Mucosa of rectum (tissue), 2 donors: ENCODE measurements around the gene PKMYT1.

Experiments used
- H3K27ac ChIP-seq, 2 donors: one replicate each; pipeline ENCODE4 v1.7.0; 2013; ENCODE audit warnings: inconsistent platforms in 2 of 2, low read depth in 2 of 2, low read length in 2 of 2
- H3K27me3 ChIP-seq, 2 donors: one replicate each; pipeline ENCODE4 v1.7.0; 2013; ENCODE audit warnings: low read length in 2 of 2; ENCODE audit not compliant: control insufficient read depth in 2 of 2, insufficient read depth in 2 of 2
- H3K36me3 ChIP-seq, 2 donors: one replicate each; pipeline ENCODE4 v1.7.0; 2013; ENCODE audit warnings: low read length in 2 of 2; ENCODE audit not compliant: control insufficient read depth in 2 of 2, insufficient read depth in 2 of 2
- H3K4me1 ChIP-seq, 2 donors: one replicate each; pipeline ENCODE4 v1.7.0; 2013; ENCODE audit warnings: low read length in 2 of 2, mild to moderate bottlenecking in 1 of 2; ENCODE audit not compliant: control insufficient read depth in 2 of 2, insufficient read depth in 2 of 2
- H3K4me3 ChIP-seq, 2 donors: one replicate each; pipeline ENCODE4 v1.7.0; 2013; ENCODE audit warnings: low read length in 2 of 2
- H3K9ac ChIP-seq, 2 donors: one replicate each; pipeline ENCODE4 v1.7.0; 2013; ENCODE audit warnings: low read length in 2 of 2, low read depth in 1 of 2, mild to moderate bottlenecking in 1 of 2
- H3K9me3 ChIP-seq, 2 donors: one replicate each; pipeline ENCODE4 v1.7.0; 2013; ENCODE audit warnings: low read length in 2 of 2; ENCODE audit not compliant: control insufficient read depth in 2 of 2
- donor health status: healthy.
- donor health status: Normal muscosa, but diverticular disease.

PKMYT1 gene

GRCh38 chr16:3017794-3018506 is 37.7 kb upstream of the PKMYT1 start, which contains the start of gene CLDN6:
CLDN6 (minus strand) TSS chr16:3018183; CDS start chr16:3016021, 2,162 bp downstream.
- H3K27me3 ChIP-seq, result peaks cover 0 to 5% of the 10 kb centered on the region in 2 donors
- H3K36me3 ChIP-seq, result no peaks in the 10 kb centered on the region
- no peak within 1 kb of the TSS for H3K4me3 ChIP-seq
- no peaks in the 10 kb centered on the region for H3K9me3 ChIP-seq
- no peak within 1 kb of the TSS for H3K27ac ChIP-seq
- peaks cover 29 to 31% of the 10 kb centered on the region in 2 donors for H3K4me1 ChIP-seq
- H3K9ac ChIP-seq, result peak within 1 kb of the TSS in 1 of 2 donors; percentile 20

GRCh38 chr16:3017344-3017743 is 37.1 kb upstream of the PKMYT1 start:
- Histone ChIP-seq H3K4me1 (peaks cover 23 to 28% of the 10 kb centered on the region in 2 donors), H3K27ac (no peak overlapping the region), H3K36me3 (no peaks in the 10 kb centered on the region), H3K9me3 (no peaks in the 10 kb centered on the region), H3K27me3 (peaks cover 0 to 5% of the 10 kb centered on the region in 2 donors), H3K9ac (no peak overlapping the region), H3K4me3 (no peak overlapping the region)

- H3K27me3 ChIP-seq, result peaks cover 5% of the 10 kb centered on the region in 2 donors
- H3K27ac ChIP-seq, result no peak overlapping the region
- no peaks in the 10 kb centered on the region for H3K36me3 ChIP-seq
- H3K4me3 ChIP-seq, result no peak overlapping the region
- H3K4me1 ChIP-seq, result peaks cover 18 to 19% of the 10 kb centered on the region in 2 donors
- H3K9ac ChIP-seq, result no peak overlapping the region
- no peaks in the 10 kb centered on the region for H3K9me3 ChIP-seq
Measured at GRCh38 chr16:3015865-3016521, 35.7 kb upstream of the PKMYT1 start.

DNA sequence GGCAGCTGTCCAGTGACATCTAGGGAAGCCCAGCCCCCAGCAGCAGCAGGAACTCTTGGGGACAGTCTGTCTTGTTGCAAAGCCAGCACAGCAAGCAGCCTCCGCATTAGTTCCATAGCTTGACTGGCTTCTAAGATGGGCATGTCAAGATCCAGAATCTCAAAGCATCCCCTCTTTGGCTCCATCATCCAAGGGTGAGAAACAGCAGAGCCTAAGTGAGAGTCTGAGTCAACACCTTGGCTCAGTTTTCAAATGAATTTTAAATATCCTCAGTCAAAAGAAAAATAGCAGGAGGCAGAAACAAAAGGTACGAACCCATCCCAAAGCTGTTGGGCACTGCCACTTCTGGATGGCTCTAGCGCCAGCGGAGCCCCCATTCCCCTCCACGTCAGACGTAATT is 34.7 kb upstream of the PKMYT1 start:
- Histone ChIP-seq H3K9ac (no peak overlapping the region), H3K36me3 (no peaks in the 10 kb centered on the region), H3K4me3 (no peak overlapping the region), H3K4me1 (peaks cover 14 to 15% of the 10 kb centered on the region in 2 donors), H3K27ac (no peak overlapping the region), H3K27me3 (peaks cover 5 to 7% of the 10 kb centered on the region in 2 donors), H3K9me3 (no peaks in the 10 kb centered on the region)

GRCh38 chr16:3013998-3014690 is 33.9 kb upstream of the PKMYT1 start:
- H3K27me3 ChIP-seq, result peaks cover 5 to 7% of the 10 kb centered on the region in 2 donors
- H3K36me3 ChIP-seq, result no peaks in the 10 kb centered on the region
- no peaks in the 10 kb centered on the region for H3K9me3 ChIP-seq
- H3K27ac ChIP-seq, result no peak overlapping the region
- no peak overlapping the region for H3K9ac ChIP-seq
- peaks cover 11 to 13% of the 10 kb centered on the region in 2 donors for H3K4me1 ChIP-seq
- H3K4me3 ChIP-seq, result no peak overlapping the region

GRCh38 chr16:3013491-3013951 is 33.3 kb upstream of the PKMYT1 start:
- H3K9ac ChIP-seq, result no peak overlapping the region
- H3K36me3 ChIP-seq, result no peaks in the 10 kb centered on the region
- no peak overlapping the region for H3K4me3 ChIP-seq
- no peak overlapping the region for H3K27ac ChIP-seq
- no peaks in the 10 kb centered on the region for H3K9me3 ChIP-seq
- H3K27me3 ChIP-seq, result peaks cover 4 to 7% of the 10 kb centered on the region in 2 donors
- peaks cover 14 to 17% of the 10 kb centered on the region in 2 donors for H3K4me1 ChIP-seq

DNA sequence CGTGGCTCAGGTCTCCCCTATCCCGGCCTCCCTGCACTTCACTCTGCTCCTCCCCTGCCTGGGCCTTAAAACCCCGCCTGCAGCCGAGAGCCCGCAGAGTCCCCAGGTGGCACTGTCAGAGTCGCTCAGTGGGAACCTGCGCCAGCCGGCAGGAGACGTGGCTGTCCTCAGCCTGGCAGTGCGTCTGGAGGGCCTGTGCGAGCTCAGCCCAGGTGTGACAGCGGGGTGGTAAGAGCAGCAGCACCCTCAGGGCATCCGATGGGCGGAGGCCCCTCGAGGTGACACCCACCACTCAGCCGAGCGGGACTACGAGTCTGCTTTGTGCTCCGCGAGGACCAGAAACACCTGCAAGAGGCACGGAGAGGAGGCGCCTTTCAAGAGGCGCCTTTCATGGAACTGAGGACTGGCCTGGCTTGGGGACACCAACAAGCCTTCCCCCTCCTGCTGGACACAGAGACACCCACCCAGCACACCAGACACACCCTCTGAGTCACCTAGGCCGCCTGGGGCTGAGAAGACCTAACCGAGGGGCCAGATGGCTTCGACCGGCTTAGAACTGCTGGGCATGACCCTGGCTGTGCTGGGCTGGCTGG is 32.7 kb upstream of the PKMYT1 start, which contains the start of gene CLDN9:
Gene CLDN9, plus strand, starts transcription at position 96 of the 593 bp plus-strand sequence. Its CDS starts 440 bp downstream, at position 536.
- Histone ChIP-seq H3K36me3 (no peaks in the 10 kb centered on the region), H3K27ac (no peak within 1 kb of the TSS), H3K4me3 (peak within 1 kb of the TSS; percentile 13 to 35), H3K9me3 (no peaks in the 10 kb centered on the region), H3K27me3 (peaks cover 0 to 11% of the 10 kb centered on the region in 2 donors), H3K4me1 (peaks cover 16 to 19% of the 10 kb centered on the region in 2 donors), H3K9ac (peak within 1 kb of the TSS in 1 of 2 donors; percentile 6)

DNA sequence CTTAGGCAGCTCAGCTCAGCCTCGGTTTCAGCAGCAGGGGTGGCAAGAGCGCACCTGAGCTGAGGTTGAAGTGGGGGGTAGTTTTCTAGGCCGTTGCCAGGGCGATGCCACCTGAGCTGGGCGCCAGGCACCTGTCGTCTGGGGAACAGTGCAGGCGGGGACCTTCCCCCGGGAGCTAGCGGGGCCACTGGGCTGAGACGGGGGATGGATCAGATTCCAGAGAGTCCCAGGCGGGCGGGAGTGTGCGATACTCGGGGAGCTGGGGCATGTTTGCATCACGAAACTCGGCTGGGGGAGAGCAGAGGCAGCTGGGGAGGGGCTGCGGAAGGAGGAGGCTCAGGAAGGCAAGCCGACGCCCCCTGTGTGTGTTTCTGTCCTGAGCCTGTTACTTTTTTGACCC is 32.0 kb upstream of the PKMYT1 start:
- Histone ChIP-seq H3K27ac (no peak overlapping the region), H3K9me3 (no peaks in the 10 kb centered on the region), H3K36me3 (no peaks in the 10 kb centered on the region), H3K27me3 (peaks cover 0 to 11% of the 10 kb centered on the region in 2 donors), H3K4me3 (peak overlapping the region; percentile 13 to 35), H3K4me1 (peaks cover 20 to 25% of the 10 kb centered on the region in 2 donors), H3K9ac (no peak overlapping the region)

- Histone ChIP-seq H3K27me3 (peaks cover 0 to 13% of the 10 kb centered on the region in 2 donors), H3K9ac (no peak overlapping the region), H3K4me1 (peaks cover 30 to 40% of the 10 kb centered on the region in 2 donors), H3K36me3 (no peaks in the 10 kb centered on the region), H3K9me3 (no peaks in the 10 kb centered on the region), H3K27ac (no peak overlapping the region), H3K4me3 (no peak overlapping the region)
Measured at GRCh38 chr16:3010510-3010909, 30.3 kb upstream of the PKMYT1 start.
